Measurements from ENCODE around the gene SEMA4B.
A peak's percentile ranks its signal among the peaks of the same experiment; 100 is the strongest.
"Not testable (repeated sequence)": the region's sequence is repeated elsewhere in the genome, so short reads cannot be mapped to it uniquely, and the experiment has no call there.

SEMA4B gene

GRCh38 chr15:90261811-90262210 is 60.7 kb downstream of the SEMA4B start:
- no peak for DNase-seq (ENCODE audit: low read depth, low spot score)

DNA sequence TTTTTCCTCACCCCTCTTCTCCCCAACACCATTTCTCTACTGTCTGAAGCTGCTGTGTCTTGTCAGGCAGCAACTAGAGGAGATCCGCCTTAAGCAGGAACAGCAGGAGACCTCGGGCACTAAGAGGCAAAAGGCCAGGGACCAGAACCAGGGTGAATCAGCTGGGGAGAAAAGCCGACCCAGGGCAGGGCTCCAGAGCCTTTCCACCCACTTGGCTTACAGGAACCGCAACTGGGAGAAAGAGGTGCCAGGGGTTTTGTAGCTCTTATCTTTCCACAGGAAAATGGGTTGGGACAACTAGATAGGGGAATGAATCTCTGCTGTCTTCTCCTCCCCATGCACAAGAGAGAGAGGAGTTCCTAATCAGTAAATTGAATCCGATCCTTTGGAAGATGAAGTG is 61.3 kb downstream of the SEMA4B start:
- DNase-seq (ENCODE audit: low read depth, low spot score), result no peak

GRCh38 chr15:90264671-90265070 is 63.5 kb downstream of the SEMA4B start:
- no peak for DNase-seq (ENCODE audit: low read depth, low spot score)

DNA sequence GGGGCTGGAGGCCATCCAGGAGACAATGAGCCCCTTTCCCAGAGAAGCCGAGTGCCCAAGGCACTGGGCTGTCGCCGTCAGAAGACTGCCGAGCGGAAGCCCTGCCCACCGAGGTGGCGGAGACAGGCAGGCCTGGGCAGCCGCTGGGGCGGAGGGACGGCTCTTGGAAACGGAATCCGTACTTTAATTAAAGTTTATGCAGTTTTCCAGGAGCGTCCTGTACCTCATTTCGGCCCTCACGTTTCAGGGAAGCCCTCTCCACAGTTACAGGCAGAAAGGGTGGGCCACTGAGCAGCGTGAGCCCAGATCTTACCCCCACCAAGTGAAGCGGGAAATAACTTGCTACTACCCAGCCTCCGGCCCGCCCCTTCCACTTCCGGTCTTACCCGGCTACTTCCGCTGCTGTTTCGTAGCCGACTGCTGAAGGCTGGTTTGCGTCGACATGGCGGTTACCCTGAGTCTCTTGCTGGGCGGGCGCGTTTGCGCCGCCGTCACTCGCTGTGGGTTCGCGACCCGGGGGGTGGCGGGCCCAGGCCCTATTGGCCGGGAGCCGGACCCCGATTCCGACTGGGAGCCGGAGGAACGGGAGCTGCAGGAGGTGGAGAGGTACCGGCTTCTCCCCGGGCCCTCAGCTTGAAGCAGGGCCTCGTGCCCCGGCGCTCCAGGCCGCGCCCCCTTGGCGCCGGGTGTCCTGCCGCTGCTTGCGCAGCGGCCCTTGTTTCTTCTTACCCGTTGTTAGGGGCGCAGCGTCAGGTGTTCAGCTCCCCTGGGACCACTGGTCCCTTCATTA is 64.3 kb downstream of the SEMA4B start, which contains the start of gene NGRN:
Gene NGRN (plus strand): TSS at position 402 of the 790 bp plus-strand sequence. CDS start 41 bp downstream, at position 443.
- DNase-seq (ENCODE audit: low read depth, low spot score), result peak; percentile 67

DNA sequence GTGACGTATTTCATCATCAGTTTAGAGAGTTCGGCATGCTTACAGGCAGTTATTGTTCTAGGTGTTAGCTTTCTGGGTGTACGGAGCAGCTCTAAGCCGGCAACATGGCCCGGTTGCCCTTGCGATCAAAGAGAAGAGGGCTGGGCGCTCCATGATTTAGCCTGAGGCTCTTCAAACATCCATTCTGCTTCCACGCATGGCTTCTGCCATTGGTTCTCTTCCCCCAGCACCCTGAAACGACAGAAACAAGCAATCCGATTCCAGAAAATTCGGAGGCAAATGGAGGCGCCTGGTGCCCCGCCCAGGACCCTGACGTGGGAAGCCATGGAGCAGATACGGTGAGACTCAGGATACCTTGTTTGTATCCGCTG is 64.9 kb downstream of the SEMA4B start:
- DNase-seq (ENCODE audit: low read depth, low spot score), result no peak

GRCh38 chr15:90266485-90266884 is 65.4 kb downstream of the SEMA4B start:
- DNase-seq (ENCODE audit: low read depth, low spot score), result no peak

GRCh38 chr15:90268415-90268814 is 67.3 kb downstream of the SEMA4B start:
- DNase-seq (ENCODE audit: low read depth, low spot score), result no peak

GRCh38 chr15:90270502-90271150 is 69.5 kb downstream of the SEMA4B start:
- DNase-seq (ENCODE audit: low read depth, low spot score), result no peak

DNA sequence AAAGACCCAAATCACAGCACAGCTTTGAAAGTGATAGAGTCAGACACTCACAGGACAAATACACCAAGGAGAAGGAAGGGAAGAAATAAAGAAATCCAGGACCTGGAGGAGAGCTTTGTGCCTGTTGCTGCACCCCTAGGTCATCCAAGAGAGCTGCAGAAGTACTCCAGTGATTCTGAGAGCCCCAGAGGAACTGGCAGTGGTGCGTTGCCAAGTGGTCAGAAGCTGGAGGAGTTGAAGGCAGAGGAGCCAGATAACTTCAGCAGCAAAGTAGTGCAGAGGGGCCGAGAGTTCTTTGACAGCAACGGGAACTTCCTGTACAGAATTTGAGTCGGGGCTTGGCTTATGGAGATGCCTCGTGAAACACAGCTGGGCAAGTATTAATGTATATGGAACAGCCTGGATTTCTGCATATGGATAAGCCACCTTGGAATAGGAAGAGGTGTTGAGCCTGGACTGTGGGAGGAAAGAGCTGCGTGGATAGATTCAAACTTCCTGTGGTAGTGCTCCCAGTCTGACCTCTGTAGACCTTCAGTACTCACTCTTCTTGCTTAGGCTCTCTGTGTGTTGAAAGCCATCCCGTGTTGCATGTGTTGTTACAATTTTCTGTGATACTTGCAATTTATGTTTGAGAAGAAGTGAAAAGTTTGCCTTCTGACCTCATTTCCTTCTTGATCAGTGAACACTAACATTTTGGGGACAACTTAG is 70.5 kb downstream of the SEMA4B start:
- no peak for DNase-seq (ENCODE audit: low read depth, low spot score)

DNA sequence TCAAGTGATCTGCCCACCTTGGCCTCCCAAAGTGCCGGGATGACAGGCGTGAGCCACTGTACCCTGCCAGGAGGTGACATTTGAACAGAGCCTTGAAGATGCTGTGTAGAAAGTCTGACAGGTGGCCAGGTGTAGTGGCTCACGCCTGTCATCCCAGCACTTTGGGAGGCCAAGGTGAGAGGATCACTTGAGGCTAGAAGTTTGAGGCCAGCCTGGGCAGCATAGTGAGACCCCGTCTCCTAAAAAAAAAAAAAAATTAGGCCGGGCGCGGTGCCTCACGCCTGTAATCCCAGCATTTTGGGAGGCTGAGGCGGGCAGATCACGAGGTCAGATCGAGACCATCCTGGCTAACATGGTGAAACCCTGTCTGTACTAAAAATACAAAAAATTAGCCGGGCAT is 77.3 kb downstream of the SEMA4B start:
- not testable (repeated sequence) for DNase-seq (ENCODE audit: low read depth, low spot score)

All from smooth muscle cell of the brain vasculature (primary cell).